Mucosa of gallbladder (tissue), 1 donor: ENCODE measurements around the gene CHD2. TPM values are rescaled to one million over a fixed set of nuclear protein-coding genes. Genes with fewer than 3 reads are reported as not detected.
"Not testable (repeated sequence)": the region's sequence is repeated elsewhere in the genome, so short reads cannot be mapped to it uniquely, and the experiment has no call there.

Experiments used
- DNase-seq: peaks from one replicate; pipeline ENCODE4 v3.0.0-alpha.2; 2020; ENCODE audit warnings: low spot score
- total RNA-seq: library from RNA; stranded (reverse); gene quantifications from one replicate; pipeline ENCODE4 v1.2.1, GENCODE V29; 2021
- donor health status: DM: no; HTN: no; CAD: no.

CHD2 gene
- total RNA-seq, 1 donor from 2014 or later, result 124 TPM

DNA sequence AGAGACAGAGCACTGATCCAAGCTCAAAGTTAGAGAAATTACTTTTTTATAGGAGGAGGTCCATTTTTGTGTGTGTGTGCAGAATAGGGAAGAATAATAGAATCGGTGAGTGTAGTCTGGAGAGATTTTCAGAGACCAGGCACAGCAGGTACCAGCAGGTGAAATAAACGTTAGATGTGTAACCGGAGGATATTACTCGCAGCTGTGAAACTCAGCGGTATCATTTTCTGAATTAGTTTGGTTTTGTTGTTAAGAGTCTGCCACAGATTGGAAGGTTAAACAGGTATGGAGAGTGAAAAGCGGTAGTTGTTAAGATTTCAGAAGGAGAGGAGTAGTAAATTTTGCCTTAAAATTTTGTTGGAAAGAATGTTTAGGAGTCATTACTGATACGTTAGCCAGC, 119.0 kb downstream of the CHD2 start:
- DNase-seq, result no peak

DNA sequence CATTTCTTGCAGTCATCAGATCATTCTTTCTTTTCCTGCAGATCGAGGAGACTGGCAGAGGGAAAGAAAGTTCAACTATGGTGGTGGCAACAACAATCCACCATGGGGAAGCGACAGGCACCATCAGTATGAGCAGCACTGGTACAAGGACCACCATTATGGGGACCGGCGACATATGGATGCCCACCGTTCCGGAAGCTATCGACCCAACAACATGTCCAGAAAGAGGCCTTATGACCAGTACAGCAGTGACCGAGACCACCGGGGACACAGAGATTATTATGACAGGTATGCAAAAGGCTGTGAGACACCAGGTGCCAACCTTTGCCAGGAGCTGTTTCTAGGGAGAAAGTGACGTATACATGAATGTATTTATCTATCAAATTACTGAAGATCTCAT, 119.8 kb downstream of the CHD2 start:
- DNase-seq, result no peak

DNA sequence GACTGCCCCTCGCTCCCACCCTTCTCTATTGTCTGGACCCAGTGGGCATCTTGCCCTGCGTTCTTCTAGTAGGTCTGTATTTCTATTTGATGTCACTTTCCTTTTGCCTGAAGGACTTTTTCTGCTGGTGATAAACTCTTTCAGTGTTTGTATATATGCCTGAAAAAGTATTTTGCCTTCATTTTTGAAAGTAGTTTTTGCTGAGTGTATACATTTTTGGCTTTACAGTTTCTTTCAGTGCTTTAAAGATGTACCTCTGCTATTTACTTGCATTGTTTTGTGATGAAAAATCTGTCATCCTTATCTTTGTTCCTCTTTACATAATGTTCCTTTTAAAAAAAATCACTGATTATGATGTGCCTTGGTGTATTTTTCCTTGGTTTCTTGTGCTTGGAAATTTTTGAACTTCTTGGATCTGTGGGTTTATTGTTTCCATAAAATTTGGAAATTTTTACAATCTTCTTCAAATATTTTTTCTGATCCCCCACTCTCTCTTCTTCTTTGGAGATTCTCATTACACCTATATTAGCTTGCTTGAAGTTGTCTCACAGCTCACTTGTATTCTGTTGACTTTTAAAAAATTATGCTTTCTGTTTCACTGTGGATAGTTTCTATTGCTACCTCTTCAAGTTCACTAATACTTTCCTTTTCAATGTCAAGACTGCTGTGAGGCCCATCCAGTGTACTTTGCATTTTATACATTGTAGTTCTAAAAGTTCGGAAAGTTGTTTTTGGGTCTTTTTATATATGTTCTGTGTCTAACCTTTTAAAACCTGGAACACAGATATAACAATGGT, 121.0 kb downstream of the CHD2 start:
- DNase-seq, result no peak

DNA sequence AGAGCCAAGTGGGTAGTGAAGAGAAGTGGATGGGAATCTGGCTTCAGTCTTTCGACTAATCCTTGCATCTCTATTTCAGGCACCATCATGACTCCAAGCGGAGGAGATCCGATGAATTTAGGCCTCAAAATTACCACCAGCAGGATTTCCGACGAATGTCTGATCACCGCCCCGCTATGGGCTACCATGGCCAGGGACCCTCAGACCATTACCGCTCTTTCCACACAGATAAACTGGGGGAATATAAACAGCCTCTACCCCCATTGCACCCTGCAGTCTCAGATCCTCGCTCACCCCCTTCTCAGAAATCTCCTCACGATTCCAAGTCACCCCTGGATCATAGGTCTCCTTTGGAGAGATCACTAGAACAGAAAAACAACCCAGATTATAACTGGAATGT, 124.2 kb downstream of the CHD2 start:
- DNase-seq, result no peak

DNA sequence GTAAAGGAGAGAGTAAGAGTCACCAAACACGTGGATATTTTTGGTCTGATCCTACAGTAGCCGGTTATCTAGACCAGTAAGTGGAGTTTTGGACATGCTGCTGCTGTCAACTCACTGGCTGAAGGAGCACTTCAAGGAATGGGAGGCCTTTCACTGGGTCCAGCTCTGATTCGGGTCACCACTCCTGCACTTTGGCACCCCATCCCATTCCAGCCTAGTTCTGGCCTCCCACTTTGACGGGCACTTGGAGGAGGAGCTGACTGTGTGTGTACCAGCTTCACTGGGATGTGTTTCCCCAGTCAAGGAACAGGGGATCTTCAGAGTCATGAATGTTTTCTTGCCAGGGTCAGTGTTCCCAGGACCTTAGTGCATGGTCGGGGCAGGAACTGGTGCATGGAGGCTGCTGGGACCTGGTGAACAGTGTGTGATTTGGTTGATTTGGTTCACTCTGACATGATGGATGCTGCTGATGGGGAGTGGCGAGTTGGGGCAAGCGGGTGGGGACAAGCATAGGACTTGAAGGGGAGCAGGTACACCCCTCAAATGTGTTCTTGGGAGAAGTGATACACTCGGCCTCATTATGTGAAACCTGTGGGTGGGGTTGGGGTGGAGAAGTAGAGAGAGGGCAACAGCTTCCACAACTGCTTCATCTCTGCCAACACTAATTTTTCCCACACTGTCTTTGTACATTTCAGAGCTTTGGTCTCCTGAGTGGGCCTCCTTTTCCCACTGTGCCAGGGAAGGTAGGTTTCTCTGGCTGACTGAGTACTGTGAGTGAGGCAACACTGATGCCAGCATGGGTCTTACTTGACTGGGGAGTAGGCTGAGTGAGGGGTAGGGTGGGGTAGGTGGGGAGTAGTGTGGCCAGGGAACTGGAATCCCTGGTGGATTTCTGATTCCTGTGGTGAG, 124.8 kb downstream of the CHD2 start:
- no peak for DNase-seq

DNA sequence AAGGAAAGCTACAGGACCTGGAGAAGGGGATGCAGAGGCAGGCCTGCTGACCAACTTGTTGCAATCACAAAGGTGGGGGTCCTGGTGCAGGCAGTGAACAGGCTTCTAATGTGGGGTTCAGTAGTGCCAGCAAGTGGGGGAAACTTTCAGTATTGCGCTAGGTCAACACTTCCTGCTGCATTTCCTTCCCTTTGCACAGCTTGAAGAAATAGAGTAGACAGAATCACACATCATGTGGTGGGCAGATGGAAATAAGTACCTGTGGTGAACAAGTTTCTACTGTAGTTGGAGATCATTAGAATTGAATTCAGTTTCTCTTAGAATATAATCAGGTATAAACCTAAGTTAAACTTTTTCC, 125.5 kb downstream of the CHD2 start:
- no peak for DNase-seq

DNA sequence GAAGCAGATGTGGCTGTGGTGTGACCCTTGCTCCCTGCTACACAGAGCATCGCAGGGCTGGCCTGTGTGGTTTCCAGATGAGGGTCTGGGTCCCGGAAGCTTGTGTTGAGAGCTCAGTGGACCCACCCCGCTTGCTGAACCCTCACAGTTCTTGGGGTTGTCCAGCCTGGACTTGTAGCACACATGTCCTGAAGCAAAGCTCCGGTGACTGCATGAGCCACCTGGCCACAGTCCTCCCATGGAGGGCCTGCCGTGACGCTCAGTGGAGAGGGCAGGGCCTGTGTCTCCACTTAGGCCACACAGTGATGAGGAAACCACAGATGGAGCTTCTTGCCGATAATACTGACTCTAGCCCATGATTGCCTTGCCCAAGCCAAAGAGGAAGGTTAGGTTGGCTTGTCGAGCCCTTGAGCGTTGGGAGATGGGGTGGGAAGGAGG, 126.3 kb downstream of the CHD2 start:
- DNase-seq, result no peak

DNA sequence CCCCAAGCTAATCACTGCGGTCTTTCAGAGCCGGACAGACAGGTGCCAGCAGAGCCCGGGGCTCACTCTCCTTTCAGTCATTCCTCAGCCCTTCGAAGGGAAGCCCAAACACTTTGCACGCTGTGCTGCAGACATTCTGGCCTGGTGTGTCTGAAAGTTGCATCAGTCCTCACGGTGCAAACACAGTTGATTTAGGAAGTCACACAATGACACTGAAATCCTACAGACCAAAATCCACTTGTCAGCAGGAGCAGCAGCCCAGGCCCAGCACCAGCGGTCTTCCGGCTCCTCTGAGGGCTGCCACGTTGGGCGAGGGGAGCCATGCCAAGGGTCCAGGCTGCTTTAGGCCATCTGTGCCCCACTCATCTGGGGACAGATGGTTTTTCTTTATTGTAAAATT, 127.3 kb downstream of the CHD2 start:
- no peak for DNase-seq

DNA sequence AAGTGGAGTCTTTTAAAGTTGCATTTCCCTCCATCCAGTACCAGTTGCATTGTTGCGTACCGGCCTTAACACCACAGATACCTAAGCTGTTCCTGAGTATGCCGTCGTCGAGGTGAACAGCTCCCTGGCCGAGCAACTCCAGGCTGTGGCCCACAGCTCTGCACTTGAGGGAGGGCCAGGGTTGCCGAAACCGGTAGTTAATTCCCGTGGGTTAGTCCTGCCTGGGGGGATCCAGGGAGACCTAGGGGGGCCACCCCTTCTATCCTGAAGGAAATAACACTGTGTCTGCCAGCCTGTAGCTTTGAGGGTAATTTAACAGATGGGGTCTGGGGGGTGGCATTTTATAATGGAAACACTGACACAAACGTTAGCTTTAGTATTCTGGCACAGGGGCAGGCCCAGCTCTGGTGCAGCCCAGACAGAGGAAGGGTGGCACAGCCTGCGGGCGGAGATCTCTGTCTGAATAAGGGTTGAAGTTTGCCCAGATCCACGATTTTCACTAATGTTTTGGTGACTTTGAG, 128.0 kb downstream of the CHD2 start:
- no peak for DNase-seq

DNA sequence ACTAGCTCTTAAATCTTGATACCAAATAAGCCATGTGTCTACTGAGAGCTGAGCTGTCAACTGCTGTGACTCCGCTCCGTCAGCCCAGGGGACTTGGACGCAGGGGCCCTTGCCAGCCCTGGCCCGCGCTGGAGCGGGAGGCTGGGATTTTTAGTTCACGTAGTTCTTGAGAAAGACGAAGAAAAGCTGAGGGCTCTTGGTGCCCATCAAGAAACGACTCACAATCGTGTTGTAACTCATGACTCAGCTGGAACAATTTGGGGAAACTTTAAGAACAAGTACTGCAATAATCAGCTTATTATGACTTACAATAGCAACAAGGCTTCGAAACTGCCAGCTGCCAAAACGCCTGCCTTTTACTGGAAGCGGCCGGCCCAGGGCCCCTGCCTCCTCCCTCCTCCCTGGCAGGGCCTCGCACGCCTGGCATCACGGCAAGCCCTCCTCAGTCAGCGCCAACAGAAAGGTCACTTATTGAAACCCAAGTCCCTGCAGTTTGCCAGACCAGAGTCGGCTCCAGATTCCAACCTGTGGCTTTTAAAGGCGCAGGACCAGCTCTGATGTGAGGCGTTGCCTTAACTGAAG, 128.6 kb downstream of the CHD2 start:
- DNase-seq, result peak; percentile 50

DNA sequence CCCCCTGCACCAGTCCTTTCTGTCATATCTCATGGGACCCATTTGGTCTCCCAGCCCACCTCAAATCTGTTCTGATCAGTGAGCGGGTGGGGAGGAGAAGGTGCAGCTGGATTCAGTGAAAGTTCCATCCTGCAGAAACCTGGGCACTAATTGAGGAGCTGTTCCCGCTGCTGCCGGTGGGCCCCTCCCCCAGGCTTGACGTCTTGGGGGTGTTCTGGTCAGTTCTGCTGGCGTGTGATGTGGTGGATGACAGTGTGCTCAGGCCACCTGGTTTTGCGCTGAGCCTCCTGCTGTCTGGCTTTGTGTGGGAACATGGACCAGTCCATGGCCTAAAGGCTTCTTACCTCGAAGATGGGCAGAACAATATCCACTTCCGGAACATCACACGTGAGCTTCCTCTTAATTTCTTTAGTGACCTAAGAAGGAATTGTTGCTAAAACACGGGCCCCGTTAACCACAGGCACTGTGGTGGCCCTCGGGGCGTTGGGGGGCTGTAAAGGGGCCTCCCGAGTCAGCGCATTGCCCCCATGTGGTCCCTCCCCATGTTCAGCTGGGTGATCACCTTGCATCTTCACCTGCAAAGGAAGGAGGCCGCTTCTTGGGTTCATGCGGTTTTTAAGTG, 129.2 kb downstream of the CHD2 start:
- DNase-seq, result no peak

DNA sequence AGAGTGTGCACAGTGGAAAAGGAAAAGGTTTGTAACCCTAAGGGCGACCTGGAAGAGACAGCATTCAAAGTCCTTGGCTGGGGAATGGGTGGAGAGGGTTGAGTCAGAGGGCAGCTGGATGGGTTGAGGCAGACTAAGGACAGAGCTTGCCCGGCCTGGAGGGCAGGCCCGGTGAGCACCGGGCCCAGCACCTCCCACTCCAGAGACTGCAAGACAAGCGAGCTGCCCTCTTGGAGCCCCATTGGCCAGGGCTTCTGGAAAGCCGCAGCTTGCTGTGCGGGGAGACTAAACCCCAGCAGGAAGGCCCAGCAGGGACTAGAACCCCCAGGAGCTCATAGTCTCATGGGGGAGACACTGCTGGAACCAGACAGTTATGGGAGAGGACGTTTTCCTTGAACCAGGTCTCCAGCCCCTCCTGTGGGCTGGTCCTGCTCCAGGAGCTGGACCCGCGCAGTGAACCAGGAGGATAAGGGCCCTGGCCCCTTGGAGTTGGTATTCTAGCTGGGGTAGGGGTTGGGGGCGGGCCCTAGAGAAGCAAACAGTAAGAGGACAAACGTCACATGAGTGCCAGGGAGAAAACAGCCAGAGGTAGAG, 129.8 kb downstream of the CHD2 start:
- DNase-seq, result no peak

DNA sequence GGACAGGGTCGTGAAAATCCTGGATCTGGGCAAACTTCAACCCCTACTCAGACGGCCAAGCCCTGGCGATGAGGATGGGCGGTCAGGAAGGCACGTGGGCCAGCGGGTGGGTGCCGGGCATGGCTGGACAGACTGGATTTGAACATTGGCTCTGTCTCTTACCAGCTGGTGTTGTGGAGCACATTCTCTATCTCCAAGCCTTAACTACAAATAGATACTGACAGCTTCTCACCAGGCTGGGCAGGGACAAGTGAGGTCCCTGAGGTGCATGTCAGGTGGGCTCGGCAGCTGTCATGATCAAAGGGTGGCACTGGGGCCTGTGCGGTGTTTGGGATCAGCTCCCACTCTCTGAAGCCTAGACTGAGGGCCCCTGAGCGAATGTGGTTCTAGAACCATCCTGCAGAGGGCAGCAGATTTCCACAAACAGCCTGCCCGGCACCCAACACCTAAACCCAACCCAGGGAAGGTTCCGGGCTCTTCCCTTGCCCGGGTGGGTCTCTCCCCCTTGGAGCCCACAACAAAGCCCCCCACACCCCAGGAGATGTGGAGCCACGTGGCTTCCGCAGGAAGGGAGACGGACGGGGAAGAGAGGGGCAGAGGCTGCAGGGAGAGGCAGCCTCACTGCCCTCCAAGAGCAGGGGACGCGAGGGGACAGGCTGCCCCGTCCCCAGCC, 130.4 kb downstream of the CHD2 start:
- DNase-seq, result peak; percentile 71

DNA sequence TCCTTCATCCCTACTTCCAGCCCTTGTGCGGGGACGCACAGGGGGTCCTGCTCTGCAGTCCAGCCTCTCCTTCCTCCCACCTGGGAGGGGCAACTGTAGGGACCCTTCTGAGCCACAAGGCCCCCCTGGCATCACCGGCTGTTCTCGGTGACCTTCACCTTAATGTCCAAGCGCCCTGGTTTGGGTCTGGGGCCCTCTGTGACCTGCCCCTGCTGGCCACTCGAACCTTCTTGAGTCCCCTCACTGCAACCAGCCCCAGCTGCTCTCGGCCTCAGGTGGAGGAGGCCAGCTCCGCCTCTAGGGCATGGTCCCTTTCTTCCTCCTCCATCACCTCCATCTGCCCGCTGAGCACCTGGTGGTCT, 131.0 kb downstream of the CHD2 start:
- no peak for DNase-seq

DNA sequence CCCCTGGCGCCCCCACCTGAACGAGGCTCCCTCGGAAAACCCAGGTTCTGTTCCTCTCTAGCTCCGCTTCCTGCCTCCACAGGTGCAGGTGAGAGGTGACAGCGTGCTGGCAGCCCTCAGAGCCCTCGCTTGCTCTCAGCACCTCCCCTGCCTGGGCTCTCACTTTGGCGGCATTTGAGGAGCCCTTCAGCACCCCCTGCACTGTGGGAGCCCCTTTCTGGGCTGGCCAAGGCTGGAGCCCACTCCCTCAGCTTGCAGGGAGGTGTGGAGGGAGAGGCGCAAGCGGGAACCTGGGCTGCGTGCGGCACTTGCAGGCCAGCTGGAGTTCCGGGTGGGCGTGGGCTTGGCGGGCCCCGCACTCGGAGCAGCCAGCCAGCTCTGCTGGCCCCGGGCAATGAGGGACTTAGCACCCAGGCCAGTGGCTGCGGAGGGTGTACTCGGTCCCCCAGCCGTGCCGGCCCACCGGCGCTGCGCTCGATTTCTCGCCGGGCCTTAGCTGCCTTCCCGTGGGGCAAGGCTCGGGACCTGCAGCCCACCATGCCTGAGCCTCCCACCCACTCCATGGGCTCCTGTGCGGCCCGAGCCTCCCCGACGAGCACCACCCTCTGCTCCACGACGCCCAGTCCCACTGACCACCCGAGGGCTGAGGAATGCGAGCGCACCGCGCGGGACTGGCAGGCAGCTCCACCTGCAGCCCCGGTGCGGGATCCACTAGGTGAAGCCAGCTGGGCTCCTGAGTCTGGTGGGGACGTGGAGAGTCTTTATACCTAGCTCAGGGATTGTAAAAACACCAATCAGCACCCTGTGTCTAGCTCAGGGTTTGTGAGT, 131.6 kb downstream of the CHD2 start:
- DNase-seq, result not testable (repeated sequence)

DNA sequence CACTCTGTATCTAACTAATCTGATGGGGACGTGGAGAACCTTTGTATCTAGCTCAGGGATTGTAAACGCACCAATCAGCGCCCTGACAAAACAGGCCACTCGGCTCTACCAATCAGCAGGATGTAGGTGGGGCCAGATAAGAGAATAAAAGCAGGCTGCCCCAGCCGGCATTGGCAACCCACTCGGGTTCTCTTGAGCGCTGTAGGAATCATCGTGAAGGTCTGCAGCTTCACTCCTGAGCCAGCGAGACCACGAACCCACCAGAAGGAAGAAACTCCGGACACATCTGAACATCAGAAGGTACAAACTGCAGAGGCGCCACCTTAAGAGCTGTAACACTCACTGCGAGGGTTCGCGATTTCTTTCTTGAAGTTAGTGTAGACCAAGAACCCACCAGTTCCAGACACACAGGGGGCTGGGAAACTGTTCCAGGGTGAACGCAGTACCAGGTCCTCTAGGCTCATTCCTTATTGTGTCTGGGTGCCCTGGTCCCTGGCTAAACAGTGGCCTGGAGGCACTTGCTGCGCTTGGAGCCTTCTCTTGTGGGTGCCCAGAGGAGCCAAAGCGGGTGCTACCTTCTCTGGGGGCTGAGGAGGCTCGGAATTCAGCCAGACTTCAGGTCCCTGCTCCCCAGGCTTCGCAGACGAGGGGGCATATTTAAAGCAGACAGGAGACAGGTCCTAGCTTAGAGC, 132.5 kb downstream of the CHD2 start:
- DNase-seq, result not testable (repeated sequence)

DNA sequence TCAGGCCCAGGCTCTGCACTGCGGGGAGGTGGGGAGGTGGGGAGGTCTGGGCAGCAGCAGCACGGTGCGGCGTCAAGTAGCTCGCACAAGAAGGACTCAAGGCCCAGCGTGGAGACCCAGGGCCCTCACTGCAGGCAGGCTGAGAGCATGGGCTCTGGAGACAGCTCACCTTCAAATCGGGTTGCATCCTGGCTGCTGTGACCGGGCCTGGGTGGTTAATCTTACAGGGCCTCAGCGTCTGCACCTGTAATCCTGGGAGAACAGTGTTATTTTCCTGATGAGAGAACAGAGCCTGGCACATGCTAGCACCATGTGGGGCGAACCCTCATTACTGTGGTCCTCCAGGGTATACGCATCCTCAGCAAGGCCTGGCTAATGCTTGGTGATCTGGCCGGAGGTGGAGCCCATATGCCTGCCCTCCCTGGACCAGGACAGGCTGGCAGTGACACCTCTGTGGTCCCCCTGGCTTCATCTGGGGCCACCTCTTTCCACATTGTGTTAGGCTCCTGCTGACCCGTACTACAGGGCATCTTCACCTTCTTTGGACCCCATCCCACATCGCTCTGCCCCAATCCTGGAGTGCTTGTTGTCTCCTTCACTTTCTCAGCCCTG, 133.4 kb downstream of the CHD2 start:
- DNase-seq, result no peak

DNA sequence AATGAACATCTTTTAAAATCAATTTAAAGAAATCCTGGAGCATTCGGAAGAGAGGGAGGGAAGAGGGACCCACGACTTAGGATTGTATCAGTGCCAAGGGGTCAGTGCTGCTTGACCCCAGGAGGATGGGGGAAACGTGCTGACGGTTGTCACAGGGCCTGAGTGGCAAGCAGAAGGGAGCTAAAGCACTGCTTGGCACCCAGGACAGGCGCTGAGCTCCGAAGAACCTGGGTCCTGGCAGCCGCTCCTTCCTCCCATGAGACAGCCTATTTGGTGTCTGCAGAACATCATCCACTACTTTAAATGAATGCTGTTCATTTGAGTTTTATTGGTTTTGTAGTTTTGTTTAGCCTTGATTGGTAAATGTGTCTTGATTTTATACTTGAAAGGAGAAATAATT, 134.4 kb downstream of the CHD2 start:
- no peak for DNase-seq
